ENCODE results near the gene PUS10.
"Not testable (repeated sequence)": the region's sequence is repeated elsewhere in the genome, so short reads cannot be mapped to it uniquely, and the experiment has no call there.

DNA sequence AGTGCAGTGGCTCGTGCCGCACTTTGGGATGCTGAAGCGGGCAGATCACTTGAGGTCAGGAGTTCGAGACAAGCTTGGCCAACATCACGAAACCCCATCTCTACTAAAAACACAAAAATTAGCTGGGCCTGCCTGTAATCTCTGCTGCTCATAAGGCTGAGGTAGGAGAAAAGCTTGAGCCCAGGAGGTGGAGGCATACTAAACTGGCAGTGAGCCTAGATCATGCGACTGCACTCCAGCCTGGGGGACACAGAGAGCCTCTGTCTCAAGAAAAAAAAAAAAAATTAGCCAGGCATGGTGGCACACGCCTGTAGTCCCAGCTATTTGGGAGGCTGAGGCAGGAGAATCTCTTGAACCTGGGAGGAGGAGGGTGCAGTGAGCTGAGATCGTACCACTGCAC, 30.4 kb downstream of the PUS10 start:
- TF ChIP-seq POLR2A, POLR2AphosphoS5 (IDR thresholded peaks at IDR 0.05): not testable (repeated sequence)
- TF ChIP-seq, protein P1, sequence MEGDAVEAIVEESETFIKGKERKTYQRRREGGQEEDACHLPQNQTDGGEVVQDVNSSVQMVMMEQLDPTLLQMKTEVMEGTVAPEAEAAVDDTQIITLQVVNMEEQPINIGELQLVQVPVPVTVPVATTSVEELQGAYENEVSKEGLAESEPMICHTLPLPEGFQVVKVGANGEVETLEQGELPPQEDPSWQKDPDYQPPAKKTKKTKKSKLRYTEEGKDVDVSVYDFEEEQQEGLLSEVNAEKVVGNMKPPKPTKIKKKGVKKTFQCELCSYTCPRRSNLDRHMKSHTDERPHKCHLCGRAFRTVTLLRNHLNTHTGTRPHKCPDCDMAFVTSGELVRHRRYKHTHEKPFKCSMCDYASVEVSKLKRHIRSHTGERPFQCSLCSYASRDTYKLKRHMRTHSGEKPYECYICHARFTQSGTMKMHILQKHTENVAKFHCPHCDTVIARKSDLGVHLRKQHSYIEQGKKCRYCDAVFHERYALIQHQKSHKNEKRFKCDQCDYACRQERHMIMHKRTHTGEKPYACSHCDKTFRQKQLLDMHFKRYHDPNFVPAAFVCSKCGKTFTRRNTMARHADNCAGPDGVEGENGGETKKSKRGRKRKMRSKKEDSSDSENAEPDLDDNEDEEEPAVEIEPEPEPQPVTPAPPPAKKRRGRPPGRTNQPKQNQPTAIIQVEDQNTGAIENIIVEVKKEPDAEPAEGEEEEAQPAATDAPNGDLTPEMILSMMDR (IDR thresholded peaks at IDR 0.05): not testable (repeated sequence)
